ENCODE results near the gene DCTD.

The DCTD gene

DNA sequence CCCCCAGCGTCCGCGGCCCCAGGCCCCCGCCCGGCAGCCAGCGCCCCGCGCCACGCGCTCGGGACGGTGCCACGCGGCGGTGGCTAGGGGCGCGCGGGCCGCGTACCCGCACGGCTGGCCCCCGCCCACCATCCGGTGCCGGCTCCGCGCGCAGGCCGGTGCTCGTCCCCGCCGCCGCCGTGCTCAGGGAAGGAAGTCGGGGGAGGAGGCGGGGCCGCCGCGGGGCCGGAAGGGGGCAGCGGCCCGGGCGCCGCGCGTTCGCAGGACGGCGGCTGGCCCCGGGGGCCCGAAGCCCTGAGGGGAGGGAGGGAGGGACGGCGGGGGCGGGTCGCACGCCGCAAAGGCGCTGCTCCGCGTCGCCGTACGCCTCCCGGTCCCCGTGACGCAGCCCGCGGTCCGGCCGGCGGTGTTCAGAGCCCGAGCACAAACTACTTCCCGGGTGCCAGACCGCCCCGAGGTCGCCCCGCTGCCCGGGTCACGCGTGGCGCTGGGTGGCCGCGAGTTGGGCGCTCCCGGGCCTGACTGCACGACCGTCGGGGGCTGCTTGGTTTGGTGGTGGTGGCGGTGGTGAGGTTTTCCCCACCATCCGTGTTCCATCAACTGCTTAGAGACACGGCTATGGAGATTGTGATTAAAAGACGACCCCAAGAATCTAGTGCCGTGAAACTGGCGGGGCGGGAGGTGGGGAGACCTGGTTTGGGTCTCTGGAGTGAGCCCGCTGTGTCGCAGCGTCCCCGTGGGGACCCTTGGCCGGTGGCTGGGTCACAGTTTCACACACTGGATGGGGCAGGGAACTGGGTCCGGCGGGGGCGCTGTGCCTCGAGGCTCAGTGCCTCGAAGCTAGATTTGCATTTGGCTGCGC is at the start of gene DCTD:
TSS of gene DCTD (minus strand) at position 205 of the 862 bp plus-strand sequence. CDS start 1,818 bp downstream, outside the sequence.
- DNase-seq, result peak; percentile 68

DNA sequence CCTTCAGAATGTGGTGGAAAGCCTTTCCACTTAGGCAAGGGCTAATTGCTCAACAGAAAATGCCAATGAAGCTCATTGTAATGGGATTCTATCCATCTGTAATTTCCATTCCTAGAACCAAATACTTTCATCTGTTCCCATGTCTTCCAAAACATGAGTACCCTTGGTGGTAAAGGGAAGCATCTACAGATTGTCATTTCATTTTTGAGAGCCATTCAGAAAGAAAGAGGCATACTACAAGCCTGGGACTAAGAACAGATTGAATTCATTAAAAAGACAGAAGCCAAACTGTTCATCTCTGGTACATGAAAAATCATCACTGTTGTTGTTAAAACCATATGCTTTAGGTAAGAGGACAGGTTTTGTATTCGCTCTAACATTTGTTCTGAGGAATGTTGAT is 43.6 kb upstream of the DCTD start:
- DNase-seq, result no peak

DNA sequence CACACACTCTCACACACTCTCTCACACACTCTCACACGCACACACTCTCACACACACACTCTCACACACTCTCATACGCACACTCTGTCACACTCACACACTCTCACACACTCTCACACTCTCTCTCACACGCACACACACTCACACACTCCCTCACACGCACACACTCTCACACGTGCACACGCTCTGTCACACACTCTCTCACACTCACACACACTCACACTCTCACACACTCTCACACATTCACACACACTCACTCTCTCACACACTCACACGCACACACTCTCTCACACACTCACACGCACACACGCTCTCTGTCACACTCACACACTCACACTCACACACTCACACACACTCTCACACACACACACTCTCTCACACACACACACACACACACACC is 43.0 kb upstream of the DCTD start:
- DNase-seq, result no peak

DNA sequence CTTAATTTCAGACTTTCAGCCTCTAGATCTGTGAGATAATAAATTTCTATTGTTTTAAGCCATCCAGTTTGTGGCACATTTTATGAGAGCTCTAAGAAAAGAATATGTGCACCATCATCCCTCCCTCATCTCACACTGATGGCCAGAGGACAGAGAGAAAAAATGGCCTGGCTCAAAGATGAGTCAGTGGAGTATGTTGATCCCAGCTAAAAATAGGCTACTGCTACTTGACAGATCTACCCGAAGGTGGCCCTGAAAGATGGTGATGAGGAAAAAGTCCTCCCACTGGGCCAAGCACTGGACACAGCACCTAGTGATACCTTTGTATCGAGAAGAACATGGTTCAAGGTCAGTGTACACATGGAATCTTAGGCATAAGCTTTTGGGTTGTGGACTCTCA is 38.2 kb upstream of the DCTD start:
- no peak for DNase-seq

DNA sequence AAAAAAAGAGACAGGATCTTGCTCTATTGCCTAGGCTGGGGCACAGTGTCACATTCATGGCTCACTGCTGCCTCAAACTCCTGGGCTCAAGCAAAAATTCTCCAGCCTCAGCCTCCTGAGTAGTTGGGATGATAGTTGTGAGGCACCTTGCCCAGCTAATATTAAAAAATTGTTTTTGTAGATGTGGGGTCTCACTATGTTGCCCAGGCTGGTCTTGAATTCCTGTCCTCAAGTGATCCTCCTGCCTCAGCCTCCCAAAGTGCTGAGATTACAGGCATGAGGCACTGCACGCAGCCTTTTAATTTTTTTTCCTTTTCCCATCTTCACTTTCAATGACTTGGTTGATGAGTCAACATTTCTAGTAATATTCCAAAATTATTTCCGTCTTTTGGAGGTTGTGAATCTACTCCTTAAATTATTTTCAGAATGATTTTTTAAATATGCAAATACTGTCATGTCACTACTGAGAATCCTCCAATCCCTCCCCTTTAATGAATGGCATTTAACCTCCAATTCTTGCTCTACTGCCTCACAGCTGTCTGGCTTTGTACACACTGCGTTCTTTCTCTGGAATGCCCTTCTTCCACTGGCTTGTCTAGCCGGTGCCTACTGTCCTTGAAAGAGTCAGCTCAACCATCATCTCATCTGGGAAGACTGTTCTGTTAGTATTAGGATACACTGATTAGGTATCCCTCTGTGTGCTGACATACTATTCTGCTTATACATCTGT is 27.5 kb upstream of the DCTD start:
- no peak for DNase-seq

DNA sequence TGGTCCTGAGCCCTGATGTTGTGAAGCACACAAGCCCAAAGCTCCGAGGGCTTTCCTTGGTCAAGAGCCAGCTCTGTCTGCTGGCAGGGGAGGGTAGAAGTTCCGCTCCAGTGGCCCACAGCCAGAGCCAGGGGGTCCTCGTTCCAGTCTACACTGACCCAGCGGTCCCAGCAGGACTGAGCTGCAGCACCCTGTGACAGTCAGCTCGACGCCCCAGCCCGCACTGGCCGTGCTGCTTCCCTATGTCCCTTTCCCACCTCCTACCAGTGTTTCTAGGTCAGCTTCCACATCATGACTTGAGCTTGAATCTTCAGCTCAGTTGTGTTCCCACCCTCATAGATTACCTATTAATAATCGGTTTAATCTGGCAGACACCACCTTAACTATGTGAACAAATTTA is 22.5 kb upstream of the DCTD start:
- DNase-seq, result no peak

DNA sequence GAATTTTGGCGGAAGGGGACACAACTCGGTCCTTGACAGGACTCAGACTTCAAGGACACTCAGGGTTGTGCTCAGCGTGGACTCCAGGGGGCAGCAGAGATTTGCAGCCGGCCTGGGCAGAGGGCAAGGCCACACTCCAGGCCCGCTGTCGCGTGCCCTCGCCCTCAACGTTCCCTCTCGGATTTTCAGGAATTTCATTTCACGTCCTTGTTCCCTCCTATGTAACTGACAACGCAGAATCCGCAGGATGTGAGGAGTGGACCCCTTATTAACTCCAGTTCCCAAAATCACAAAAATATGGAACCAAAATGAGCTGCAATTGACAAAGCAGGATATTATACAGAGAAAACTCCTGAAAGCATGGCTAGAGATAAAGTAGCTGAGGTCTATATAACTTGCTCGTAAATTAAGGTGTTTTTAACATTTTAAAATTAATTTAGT is 21.0 kb upstream of the DCTD start:
- DNase-seq, result peak; percentile 57

DNA sequence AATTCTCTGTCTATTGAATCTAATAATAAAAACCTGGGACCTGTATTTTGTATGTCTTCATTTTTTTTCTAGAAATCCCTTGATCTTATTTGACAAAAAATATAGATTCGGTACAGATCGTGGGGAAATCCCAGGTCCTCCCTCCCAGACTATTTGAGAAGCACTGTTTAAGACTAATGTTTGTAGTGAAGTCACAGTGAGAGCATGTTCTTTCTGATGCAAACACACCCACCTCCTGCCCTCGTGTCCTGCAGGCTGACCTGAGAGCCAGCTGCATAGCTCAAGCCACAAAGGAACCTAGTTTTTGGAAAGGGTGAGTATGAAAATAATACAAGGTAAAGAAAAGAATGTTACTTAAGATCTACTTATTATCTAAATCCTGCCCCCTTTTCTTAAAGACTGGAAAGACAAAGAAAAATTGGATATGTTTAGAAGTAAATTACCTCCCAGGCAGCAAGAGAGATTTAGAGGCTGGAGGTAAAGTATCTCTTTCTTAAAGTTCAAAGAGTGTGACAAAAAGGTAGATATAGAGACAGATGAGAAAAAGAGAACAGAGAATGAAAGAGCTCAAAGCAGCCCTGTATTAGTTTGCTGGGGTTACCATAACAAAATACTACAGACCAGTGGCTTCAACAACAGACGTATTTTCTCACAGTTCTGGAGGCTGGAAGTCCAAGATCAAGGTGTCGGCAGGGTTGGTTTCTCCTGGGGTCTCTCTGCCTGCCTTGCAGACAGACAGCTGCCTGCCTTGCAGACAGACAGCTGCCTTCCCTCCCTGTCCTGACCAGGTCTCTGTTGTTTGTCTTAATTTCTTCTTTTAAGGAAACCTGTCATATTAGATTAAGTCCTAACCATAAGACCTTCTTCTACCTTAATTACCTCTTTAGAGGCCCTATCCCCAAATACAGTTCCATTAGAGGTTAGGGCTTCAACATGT is 20.4 kb upstream of the DCTD start:
- DNase-seq, result no peak

DNA sequence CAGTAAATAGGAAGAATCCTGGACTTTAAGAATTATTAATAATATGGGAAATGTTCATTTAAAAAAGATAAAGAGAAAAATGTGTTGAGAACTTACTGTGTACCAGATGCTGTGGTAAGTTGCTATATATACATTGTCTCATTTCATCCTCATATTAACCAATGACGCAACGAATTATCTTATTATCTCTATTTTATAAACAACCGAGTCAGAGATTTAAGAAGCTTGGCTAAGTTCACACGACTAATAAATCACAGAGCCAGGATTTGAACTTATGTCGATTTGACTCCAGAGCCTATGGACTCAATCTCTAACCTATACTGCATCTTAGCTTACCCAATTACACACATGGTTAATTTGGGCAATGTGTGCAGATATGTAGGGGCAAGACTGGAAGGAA is 15.5 kb upstream of the DCTD start:
- DNase-seq, result no peak

DNA sequence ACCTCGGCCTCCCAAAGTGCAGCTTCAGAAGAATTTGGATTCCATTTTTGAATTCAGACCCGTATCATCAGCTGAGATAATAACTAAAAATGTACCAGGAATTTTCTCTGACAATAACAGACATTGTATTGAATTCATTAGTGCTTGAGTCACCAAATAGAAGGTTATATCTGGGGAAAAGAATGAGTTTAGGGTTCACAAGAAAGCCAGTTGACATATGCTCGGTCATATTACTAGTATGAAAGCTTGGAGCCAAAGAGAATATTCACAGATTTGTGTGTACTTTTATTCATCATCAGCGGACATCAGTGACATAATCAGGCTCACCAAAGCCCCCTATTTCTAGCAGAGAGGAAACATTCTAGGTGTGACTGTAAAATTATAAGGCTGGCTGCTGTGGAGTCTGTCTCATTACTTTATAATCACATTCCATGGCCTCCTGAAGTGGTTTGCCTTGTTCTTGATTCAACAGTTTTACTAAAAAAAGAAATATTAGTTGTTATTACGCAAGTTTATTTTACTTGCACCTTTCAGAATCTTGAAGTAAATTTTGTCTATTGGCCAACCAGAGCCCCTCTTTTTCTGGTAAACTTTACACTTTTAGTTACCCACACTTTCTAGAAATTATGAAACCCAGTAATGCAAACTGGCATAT is 14.6 kb upstream of the DCTD start:
- DNase-seq, result no peak

DNA sequence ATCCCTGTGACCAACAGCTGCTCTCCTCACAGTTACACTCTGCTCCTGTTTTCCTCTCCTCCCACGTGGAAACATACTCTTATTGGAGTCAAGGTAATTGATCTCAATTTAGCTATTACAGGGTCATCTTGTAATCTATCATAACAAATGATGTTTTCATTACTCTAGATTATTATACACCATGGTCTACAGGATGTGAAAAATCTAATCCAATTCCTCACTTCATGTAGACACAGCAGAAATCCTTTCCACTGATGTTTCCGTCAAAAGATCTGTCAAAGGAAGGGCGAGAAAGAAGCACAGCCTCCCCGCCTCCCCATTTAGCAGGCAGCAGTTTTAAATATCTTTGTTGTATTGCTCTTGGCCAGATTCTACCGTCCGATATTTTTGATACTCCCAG is 13.7 kb upstream of the DCTD start:
- DNase-seq, result no peak

DNA sequence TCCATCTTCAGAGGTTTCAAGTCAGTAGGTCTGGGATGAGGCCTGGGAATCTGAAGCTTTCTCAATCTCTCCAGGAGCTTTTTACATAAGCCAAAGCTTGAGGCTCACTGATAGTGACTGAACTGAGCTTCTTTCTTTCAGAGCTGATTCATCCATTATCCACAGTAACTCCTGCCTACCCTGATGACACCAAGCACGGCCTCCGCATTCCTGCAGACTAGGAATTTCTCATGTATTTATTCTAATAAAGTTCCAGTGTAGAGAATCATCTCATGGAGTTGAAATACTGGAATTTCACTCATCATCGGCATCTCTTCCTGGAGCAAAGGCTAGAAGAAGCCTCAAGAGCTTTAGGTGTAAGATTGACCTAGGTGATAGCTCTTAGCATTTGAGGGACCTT is 12.1 kb upstream of the DCTD start:
- no peak for DNase-seq

DNA sequence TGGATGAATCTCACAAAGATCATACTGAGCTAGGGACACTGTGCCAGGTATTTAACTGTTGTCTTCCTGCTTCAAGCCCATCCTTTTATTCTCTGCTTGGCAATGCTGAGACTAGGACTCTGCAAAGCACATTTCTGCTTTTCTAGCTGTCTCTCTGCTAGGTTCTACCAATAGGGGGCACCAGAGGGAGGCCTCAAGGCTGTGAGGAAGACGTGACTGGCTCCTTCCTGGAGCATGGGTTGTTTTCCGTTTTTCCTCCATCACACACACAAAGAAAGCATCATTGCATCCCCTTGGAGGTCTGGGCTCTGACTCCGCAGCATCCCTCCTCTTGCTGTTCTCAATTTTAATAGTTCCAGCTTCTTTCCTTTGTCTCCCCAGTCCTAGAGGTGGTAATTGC is 10.9 kb upstream of the DCTD start:
- no peak for DNase-seq

DNA sequence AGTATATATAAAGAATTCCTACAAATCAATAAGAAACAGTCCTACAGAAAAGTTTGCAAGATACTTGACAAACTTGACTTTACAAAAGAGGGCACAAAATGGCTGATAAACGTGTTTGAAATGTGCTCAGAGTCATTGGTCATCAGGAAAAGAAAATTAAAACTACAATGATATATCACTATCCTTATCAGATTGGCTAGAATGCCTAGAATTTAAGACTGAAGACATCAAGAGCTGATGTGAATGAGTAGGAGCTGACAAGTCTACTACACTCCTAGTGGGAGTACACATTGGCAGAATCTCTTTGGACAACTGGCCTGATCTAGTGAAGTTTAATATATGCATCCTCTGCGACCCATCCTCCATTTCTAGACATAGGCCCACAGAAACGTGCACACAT is 10.3 kb upstream of the DCTD start:
- no peak for DNase-seq

DNA sequence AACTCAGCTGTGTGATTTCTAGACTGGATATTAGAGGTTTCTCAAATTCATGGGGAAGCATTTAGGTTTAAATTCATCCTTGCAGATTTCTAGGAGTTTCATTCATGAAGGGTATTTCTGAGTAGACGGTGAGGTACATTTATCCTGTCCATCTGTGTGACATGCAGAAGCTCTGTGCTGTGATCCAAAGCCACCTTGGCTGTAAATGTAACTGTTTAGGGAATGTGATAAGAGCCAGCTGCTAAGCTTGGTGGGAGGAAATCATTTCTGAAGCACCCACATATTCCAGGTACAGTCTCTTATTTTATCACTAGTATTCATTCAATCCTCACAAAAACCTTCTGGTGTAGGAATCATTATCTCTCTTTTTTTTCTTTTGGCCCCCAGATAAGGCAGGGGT is 8.7 kb upstream of the DCTD start:
- no peak for DNase-seq

DNA sequence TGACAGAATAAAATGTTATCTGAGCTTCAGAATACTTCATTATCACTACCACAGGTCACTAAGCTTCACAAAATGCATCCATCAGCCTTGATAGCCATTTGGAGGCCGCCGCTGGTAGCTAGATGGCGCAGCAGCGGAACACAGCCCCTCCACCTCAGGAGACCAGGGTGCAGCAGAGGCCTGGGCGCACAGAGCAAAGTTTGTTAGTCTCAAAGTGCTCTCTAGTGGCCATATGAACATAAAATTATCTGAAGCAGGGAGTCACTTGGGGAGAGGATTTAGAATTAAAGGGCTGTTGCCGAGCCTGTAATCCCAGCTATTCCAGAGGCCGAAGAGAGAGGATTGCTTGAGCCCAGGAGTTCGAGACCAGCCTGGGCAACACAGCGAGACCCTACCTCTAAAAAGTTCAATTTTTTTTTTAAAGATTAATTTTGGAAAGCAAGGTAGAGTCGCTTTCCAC is 8.1 kb upstream of the DCTD start:
- peak; percentile 49 for DNase-seq

DNA sequence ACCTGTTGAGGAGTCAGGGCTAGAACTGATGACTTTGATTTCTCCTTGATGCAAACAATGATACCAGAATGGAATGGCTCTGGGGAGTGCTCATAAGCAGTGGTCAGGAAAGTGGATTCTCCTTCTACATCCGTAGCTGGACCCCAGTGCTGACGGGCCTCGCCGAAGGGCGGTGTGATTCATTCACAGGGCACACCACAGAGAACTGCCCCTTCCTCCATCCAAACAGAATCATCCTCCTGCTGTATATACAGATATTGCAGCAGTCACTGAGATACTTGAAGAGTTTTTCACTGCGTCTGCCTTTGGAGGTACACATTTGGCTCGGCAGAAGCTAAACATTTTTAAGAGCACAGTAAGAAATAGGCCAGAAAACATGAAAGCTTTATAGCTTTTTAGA is 7.3 kb upstream of the DCTD start:
- no peak for DNase-seq

DNA sequence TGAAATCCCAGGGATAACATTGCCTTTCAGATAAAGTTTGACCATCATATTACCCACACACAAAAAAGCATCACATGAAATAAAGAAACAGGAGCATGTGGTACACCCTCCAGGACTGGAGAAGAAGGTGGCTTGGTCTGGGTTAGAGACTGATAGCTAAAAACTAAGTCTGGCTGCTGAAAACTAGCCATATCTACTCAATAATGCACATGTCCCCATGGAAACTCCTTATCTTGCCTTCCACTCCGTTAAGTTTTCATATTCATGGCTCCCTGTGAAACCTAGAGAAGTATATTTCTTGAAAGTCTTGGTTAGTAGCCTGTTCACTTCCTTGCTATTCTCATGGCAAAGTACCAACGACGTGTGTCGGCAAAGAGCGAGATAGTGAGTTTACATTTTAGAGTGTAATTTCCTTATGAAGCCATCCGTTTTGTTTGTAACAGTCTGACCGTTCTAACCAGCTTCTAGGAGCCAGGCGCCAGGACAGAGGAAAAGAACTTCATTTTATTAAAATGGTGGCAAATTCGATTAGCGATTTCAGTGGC is 6.7 kb upstream of the DCTD start:
- DNase-seq, result no peak

DNA sequence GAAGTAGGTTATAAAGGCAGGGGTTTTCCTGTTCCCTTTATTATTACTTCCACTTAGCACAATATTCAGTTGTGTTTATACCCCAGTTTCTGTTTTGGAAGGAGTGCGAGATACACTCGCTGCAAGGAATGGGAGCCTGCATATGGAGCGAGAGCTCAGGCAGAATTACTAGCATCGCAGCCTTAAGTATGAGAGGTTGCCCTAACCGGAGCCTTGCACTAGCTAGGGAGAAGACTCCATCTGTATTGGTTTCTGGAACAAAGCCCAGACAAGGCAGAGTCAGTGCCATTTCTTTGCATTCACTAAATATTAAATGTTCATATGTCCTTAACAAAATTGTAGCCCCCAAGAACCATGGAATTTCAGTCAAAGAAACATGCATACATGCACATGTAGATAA is 6.2 kb upstream of the DCTD start:
- DNase-seq, result no peak

DNA sequence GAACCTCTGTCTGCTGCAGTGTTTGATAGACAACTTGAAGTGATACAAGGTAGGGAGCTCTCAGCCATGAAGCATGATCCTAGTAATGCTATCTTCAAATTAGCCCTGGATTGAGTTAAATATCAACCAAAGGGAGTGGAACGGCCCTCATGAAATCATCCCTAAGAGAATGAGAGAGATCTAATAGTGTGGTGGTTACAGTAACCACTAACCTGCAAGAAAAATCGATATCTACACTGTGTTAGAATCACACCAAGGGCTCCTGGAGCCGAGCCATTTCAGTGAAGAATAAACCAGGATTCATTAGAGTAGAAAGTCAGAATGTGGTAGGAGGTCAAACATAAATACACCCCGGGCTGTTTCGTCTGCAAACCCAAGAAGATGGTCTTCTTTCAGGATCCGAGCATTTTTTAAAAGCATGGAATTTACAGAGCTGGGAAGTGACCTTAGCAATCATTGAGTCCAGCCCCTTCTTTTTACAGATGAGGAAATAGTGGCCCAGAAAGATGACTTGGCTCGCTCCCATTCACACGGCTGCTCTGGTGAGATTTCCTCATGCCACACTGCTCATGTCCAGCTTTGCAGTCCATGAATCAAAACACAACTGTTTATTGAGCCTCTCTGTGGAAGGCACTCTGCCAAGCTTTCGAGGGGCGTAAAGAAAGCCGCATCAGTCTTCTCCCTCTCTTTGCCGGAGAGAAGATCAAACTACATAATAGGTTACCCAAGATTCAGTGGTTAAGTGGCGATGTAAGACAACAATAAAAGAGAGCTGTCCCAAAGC is 5.5 kb upstream of the DCTD start:
- DNase-seq, result no peak

DNA sequence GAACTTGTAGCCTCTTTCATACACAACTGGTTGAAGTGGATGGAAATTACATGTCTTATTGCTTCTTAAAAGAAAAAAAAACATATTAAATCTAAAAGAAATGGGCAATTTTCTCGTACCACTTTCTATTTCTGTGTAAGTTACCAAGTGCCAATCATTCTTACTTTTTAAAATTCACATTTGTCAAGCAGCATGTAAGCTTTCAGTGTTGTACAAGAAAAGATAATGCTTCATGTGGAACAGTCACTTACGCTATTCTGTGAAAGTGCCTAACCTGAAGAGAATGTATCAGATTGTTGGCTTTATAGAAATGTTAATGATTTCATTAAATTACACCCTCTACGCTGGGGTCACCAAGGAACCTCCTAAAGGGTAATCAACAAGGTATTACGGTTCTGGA is 4.4 kb upstream of the DCTD start:
- DNase-seq, result no peak
